HepG2 (cell line): ENCODE data around the gene KIF2C. TPM values are rescaled to one million over a fixed set of nuclear protein-coding genes. Genes with fewer than 3 reads are reported as not detected.

ENCODE experiments used
- ATAC-seq: fragments of 200-7000 bp; cut with Tn5 transposase; 3 replicates; pipeline ENCODE4 v1.9.1; 2020; ENCODE audit warnings: mild to moderate bottlenecking, moderate library complexity
- BruUV-seq: library from RNA; stranded (reverse); fragments of 400-500 nt; replicated peaks from 2 replicates; lab custom pipeline; 2021; lab: Mats Ljungman, UMichigan
- CTCF ChIA-PET: fragments of 300-600 bp; formaldehyde crosslinking; extraction: SDS; loops from one replicate; lab custom pipeline; 2021; ENCODE audit warnings: low total read pairs, inconsistent platforms, low intra/inter-chr PET ratio; lab: Yijun Ruan, JAX
- POLR2A ChIA-PET: fragments of 350-600 bp; sonication (Branson Sonifier 250); formaldehyde crosslinking; loops from one replicate; lab custom pipeline; 2020; ENCODE audit warnings: antibody characterized with exemption, inconsistent platforms; lab: Yijun Ruan, JAX
- DNase-seq: peaks from one replicate; pipeline ENCODE4 v3.0.0-alpha.2; 2015; ENCODE audit warnings: low spot score
- FAIRE-seq: peaks from 3 replicates; lab custom pipeline; 2011; peaks lifted over from hg19 to GRCh38; lab: Jason Lieb, UNC
- H2AFZ ChIP-seq: one replicate; pipeline ENCODE4 v1.6.1; 2011; ENCODE audit warnings: low read length, inconsistent platforms
- H3K27ac ChIP-seq: fragments of 300-600 bp; 3 replicates; pipeline ENCODE4 v1.8.0; 2011; ENCODE audit warnings: mixed run types, mild to moderate bottlenecking, mixed read lengths, low read length, inconsistent platforms; ENCODE audit not compliant: insufficient read depth; ENCODE audit errors: extremely low read length
- H3K27me3 ChIP-seq, 2 experiments: fragments of 200-600 bp in 1 of 2; 2 replicates in 1 of 2; 3 replicates in 1 of 2; pipeline versions ENCODE4 v1.6.0 to v1.8.0; 2011; ENCODE audit warnings: low read length in 2 of 2, mild to moderate bottlenecking in 2 of 2, moderate library complexity in 2 of 2, inconsistent platforms in 1 of 2; ENCODE audit not compliant: insufficient read depth in 2 of 2, control insufficient read depth in 1 of 2
- H3K36me3 ChIP-seq, 2 experiments: fragments of 200-600 bp in 1 of 2; replicated peaks in 1 of 2; 2 replicates in 1 of 2; 3 replicates in 1 of 2; pipeline versions ENCODE4 v1.5.1 to v1.8.0; 2011; ENCODE audit warnings: low read length in 2 of 2, inconsistent platforms in 1 of 2; ENCODE audit not compliant: insufficient read depth in 2 of 2, control insufficient read depth in 1 of 2
- H3K4me1 ChIP-seq: 2 replicates; pipeline ENCODE4 v1.5.1; 2012; ENCODE audit warnings: low read length, inconsistent platforms; ENCODE audit not compliant: insufficient read depth
- H3K4me2 ChIP-seq: 2 replicates; pipeline ENCODE4 v1.6.0; 2011; ENCODE audit warnings: low read depth, low read length, inconsistent platforms
- H3K4me3 ChIP-seq, 3 experiments: fragments of 200-600 bp in 1 of 3; sonication (generic), shearing (Covaris generic) in 1 of 3; replicated peaks in 1 of 3; 2 replicates each; pipeline ENCODE4 v1.5.1; 2011 to 2016; ENCODE audit warnings: low read length in 3 of 3, inconsistent platforms in 2 of 3, low read depth in 2 of 3, mild to moderate bottlenecking in 2 of 3, control low read depth in 1 of 3, mixed read lengths in 1 of 3; ENCODE audit not compliant: insufficient read depth in 1 of 3
- H3K79me2 ChIP-seq: one replicate; pipeline ENCODE4 v1.6.1; 2011; ENCODE audit warnings: low read length, inconsistent platforms; ENCODE audit not compliant: insufficient read depth
- H3K9ac ChIP-seq: 2 replicates; pipeline ENCODE4 v1.6.0; 2011; ENCODE audit warnings: mild to moderate bottlenecking, low read depth, low read length, inconsistent platforms; ENCODE audit not compliant: insufficient read depth
- H3K9me3 ChIP-seq: 2 replicates; pipeline ENCODE4 v1.5.1; 2012; ENCODE audit warnings: mild to moderate bottlenecking, low read length
- H4K20me1 ChIP-seq: 2 replicates; pipeline ENCODE4 v1.6.0; 2011; ENCODE audit warnings: inconsistent platforms, mild to moderate bottlenecking, low read length, moderate library complexity; ENCODE audit not compliant: insufficient read depth
- ARNTL ChIP-seq: sonication (generic); formaldehyde crosslinking; IDR thresholded peaks from 2 replicates; pipeline ENCODE4 v1.4.0; 2020; ENCODE audit warnings: mild to moderate bottlenecking, missing genetic modification reagents
- FIP1L1 ChIP-seq: fragments of 200-400 bp; formaldehyde crosslinking; IDR thresholded peaks from 2 replicates; pipeline ENCODE4 v1.6.1; 2018; ENCODE audit warnings: low read depth, mild to moderate bottlenecking, low read length, moderate library complexity, borderline replicate concordance; ENCODE audit not compliant: insufficient read depth
- HES4 ChIP-seq: sonication (generic); formaldehyde crosslinking; IDR thresholded peaks from 2 replicates; pipeline ENCODE4 v1.9.0; 2021; ENCODE audit warnings: mild to moderate bottlenecking, missing genetic modification reagents, borderline replicate concordance
- HNF1A ChIP-seq, 2 experiments: sonication (generic) in 1 of 2; formaldehyde crosslinking in 1 of 2; IDR thresholded peaks; 2 replicates each; pipeline versions ENCODE4 v1.4.0 to v1.6.1; 2016 to 2020; ENCODE audit warnings: borderline replicate concordance in 1 of 2, low read depth in 1 of 2, mild to moderate bottlenecking in 1 of 2, missing genetic modification reagents in 1 of 2
- KLF12 ChIP-seq: sonication (generic); formaldehyde crosslinking; IDR thresholded peaks from 2 replicates; pipeline ENCODE4 v1.4.0; 2020; ENCODE audit warnings: missing genetic modification reagents, borderline replicate concordance
- MTA1 ChIP-seq: sonication (generic); formaldehyde crosslinking; IDR thresholded peaks from 2 replicates; pipeline ENCODE4 v1.4.0; 2020; ENCODE audit warnings: missing genetic modification reagents, mild to moderate bottlenecking, borderline replicate concordance
- ZC3H13 ChIP-seq: sonication (generic); formaldehyde crosslinking; IDR thresholded peaks from 2 replicates; pipeline ENCODE4 v1.8.1; 2023; ENCODE audit warnings: mild to moderate bottlenecking, missing genetic modification reagents, moderate library complexity
- ZNF251 ChIP-seq: sonication (generic); formaldehyde crosslinking; IDR thresholded peaks from 2 replicates; pipeline ENCODE4 v1.9.0; 2021; ENCODE audit warnings: mild to moderate bottlenecking, missing genetic modification reagents
- ZNF710 ChIP-seq: sonication (generic); formaldehyde crosslinking; IDR thresholded peaks from 2 replicates; pipeline ENCODE4 v1.5.0; 2020; ENCODE audit warnings: mild to moderate bottlenecking, missing genetic modification reagents, borderline replicate concordance
- ZNF747 ChIP-seq: sonication (generic); formaldehyde crosslinking; IDR thresholded peaks from 2 replicates; pipeline ENCODE4 v1.8.1; 2023; ENCODE audit warnings: missing genetic modification reagents, mild to moderate bottlenecking, borderline replicate concordance
- ZNF768 ChIP-seq: sonication (generic); formaldehyde crosslinking; IDR thresholded peaks from 2 replicates; pipeline ENCODE4 v1.4.0; 2020; ENCODE audit warnings: missing genetic modification reagents
- WGBS: methylation state at CpG from one replicate; pipeline ENCODE4 v1.1.6; 2017; ENCODE audit warnings: low lambda C conversion rate; 5-methylcytosine and 5-hydroxymethylcytosine counted together
- in situ Hi-C: cut with HindIII; loops from 2 replicates; pipeline ENCODE4 v1.10.0; 2017; ENCODE audit warnings: low pct_unique_long_range_greater_than_20kb; ENCODE audit not compliant: extremely low pct_ligation_motif_present
- intact Hi-C: fragments of 100-400 bp; cut with micrococcal nuclease; formaldehyde crosslinking; loops from one replicate; pipeline ENCODE4 v1.10.0; 2022; ENCODE audit not compliant: unreplicated experiment
- polyA plus RNA-seq, 8 experiments: library from polyadenylated mRNA; depleted of rRNA in 3 of 8; stranded (reverse) in 7 of 8; unstranded in 1 of 8; fragments of >200 nt; fragmentation: Illumina TruSeq in 4 of 8; extraction: Trizol in 4 of 8; gene quantifications; 2 replicates each; pipeline versions ENCODE4 v1.2.1 to v1.2.3, GENCODE V29; 2011 to 2016; ENCODE audit warnings: low read depth in 4 of 8, missing spikeins in 1 of 8, mixed read lengths in 1 of 8; ENCODE audit not compliant: insufficient read depth in 1 of 8
- total RNA-seq, 5 experiments: library from RNA; depleted of rRNA; stranded (reverse); fragments of >200 nt; fragmentation: Illumina TruSeq; extraction: Trizol; gene quantifications; 2 replicates each; pipeline ENCODE4 v1.2.3, GENCODE V29; 2016; ENCODE audit warnings: low read depth in 1 of 5
- TF ChIP-seq, protein P1 (sequence below): fragments of 450-650 bp; IDR thresholded peaks from 2 replicates; pipeline ENCODE4 v1.6.1; 2017
- TF ChIP-seq, protein P2 (sequence below): sonication (generic); formaldehyde crosslinking; IDR thresholded peaks from 2 replicates; pipeline ENCODE4 v1.5.0; 2020; ENCODE audit warnings: missing genetic modification reagents, mild to moderate bottlenecking, borderline replicate concordance
- TF ChIP-seq, protein P3 (sequence below): sonication (generic); formaldehyde crosslinking; conservative IDR thresholded peaks from 2 replicates; pipeline ENCODE4 v1.5.0; 2020; ENCODE audit warnings: missing genetic modification reagents

The KIF2C gene
- total and polyA plus RNA-seq, 2 of the 13 experiments (the other 11 are each of a cell fraction or from before 2014, with no cell fraction given), result 29.7 to 53.7 TPM

GRCh38 chr1:44777547-44777946, 37.9 kb downstream of the KIF2C start:
- no peak overlapping the region for H2AFZ ChIP-seq
- 93% methylated on average over 13 of the region's 14 CpGs for WGBS
- H3K9me3 ChIP-seq, result no peaks in the 10 kb centered on the region
- in situ Hi-C loops (no loop called here), intact Hi-C loops (no loop called here)
- DNase-seq (no peak), FAIRE-seq (no peak), ATAC-seq (no peak)
- H3K9ac ChIP-seq, result peak overlapping the region; percentile 91
- CTCF ChIA-PET, result no interaction called here
- POLR2A ChIA-PET, result interaction anchor here (0.9 to 4.0 kb wide), 6 partner anchors 11 to 47 kb away, joined by 3 to 21 read pairs (median 6); partner anchors contain the start of genes BTBD19, DYNLT4, PLK3 and RNU5D-1
- no TSS peak for BruUV-seq
- H3K27me3 ChIP-seq, result no peaks in the 10 kb centered on the region; a peak in 1 of 5 replicates
- H3K36me3 ChIP-seq, result peaks cover 12 to 24% of the 10 kb centered on the region in 2 experiments
- peaks cover 35% of the 10 kb centered on the region for H3K79me2 ChIP-seq
- H3K4me2 ChIP-seq, result peak overlapping the region; percentile 95
- peaks cover 30% of the 10 kb centered on the region for H3K4me1 ChIP-seq
- H3K27ac ChIP-seq, result peak overlapping the region; percentile 81
- peak overlapping the region; percentile 84 to 97 (median 96); a peak in 4 of 6 replicates for H3K4me3 ChIP-seq
- peaks cover 36% of the 10 kb centered on the region for H4K20me1 ChIP-seq
- TF ChIP-seq FIP1L1 (no peak), ZNF768 (no peak), KLF12 (CRISPR knock-in tag) (no peak), ZNF710 (CRISPR knock-in tag) (no peak), HES4 (no peak), MTA1 (CRISPR knock-in tag) (0 out of 2 replicates have a peak, but pooled peaks have one; percentile 15), ZNF747 (CRISPR knock-in tag) (no peak), ARNTL (no peak), HNF1A (IDR thresholded peaks at IDR 0.05; ENCODE audit: low read depth) (no peak), HNF1A (CRISPR knock-in tag; IDR thresholded peaks at IDR 0.05; ENCODE audit: borderline replicate concordance) (no peak), ZNF251 (CRISPR knock-in tag) (no peak), ZC3H13 (no peak)
- TF ChIP-seq, protein P1, sequence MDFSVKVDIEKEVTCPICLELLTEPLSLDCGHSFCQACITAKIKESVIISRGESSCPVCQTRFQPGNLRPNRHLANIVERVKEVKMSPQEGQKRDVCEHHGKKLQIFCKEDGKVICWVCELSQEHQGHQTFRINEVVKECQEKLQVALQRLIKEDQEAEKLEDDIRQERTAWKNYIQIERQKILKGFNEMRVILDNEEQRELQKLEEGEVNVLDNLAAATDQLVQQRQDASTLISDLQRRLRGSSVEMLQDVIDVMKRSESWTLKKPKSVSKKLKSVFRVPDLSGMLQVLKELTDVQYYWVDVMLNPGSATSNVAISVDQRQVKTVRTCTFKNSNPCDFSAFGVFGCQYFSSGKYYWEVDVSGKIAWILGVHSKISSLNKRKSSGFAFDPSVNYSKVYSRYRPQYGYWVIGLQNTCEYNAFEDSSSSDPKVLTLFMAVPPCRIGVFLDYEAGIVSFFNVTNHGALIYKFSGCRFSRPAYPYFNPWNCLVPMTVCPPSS, result no peak
- TF ChIP-seq, protein P2, sequence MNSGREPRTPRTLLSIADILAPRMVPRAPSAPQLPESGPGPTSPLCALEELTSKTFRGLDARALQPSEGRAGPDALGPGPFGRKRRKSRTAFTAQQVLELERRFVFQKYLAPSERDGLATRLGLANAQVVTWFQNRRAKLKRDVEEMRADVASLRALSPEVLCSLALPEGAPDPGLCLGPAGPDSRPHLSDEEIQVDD (CRISPR knock-in tag), result no peak
- TF ChIP-seq, protein P3, sequence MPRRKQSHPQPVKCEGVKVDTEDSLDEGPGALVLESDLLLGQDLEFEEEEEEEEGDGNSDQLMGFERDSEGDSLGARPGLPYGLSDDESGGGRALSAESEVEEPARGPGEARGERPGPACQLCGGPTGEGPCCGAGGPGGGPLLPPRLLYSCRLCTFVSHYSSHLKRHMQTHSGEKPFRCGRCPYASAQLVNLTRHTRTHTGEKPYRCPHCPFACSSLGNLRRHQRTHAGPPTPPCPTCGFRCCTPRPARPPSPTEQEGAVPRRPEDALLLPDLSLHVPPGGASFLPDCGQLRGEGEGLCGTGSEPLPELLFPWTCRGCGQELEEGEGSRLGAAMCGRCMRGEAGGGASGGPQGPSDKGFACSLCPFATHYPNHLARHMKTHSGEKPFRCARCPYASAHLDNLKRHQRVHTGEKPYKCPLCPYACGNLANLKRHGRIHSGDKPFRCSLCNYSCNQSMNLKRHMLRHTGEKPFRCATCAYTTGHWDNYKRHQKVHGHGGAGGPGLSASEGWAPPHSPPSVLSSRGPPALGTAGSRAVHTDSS (CRISPR knock-in tag), result no peak
